Measurements from ENCODE around the gene KRAS. TPM values are rescaled to one million over a fixed set of nuclear protein-coding genes. Genes with fewer than 3 reads are reported as not detected.

The KRAS gene
- total RNA-seq, 1 experiment from 2014 or later: 6.2 TPM

DNA sequence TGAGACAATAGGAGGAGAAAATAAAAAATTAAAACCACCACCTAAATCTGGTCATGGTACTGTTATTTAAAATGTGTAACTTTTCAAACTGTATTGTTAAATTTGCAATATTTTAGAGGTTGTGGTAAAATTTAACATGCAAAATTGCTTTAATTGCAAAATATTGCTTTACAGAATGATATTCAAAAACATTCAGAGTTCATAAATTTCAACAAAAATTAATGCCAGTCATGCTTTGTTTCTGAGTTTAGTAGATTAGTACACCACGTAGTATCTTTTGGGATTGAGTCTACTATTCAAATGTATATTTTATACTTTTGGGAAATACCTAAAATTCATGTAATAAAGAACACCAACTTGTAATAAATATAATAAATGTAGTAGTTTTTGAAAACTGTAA, 37.4 kb downstream of the KRAS start:
- no peak for TF ChIP-seq EZH2phosphoT487 (IDR thresholded peaks at IDR 0.05; ENCODE audit: borderline replicate concordance, low read length)
- TF ChIP-seq, protein P1, sequence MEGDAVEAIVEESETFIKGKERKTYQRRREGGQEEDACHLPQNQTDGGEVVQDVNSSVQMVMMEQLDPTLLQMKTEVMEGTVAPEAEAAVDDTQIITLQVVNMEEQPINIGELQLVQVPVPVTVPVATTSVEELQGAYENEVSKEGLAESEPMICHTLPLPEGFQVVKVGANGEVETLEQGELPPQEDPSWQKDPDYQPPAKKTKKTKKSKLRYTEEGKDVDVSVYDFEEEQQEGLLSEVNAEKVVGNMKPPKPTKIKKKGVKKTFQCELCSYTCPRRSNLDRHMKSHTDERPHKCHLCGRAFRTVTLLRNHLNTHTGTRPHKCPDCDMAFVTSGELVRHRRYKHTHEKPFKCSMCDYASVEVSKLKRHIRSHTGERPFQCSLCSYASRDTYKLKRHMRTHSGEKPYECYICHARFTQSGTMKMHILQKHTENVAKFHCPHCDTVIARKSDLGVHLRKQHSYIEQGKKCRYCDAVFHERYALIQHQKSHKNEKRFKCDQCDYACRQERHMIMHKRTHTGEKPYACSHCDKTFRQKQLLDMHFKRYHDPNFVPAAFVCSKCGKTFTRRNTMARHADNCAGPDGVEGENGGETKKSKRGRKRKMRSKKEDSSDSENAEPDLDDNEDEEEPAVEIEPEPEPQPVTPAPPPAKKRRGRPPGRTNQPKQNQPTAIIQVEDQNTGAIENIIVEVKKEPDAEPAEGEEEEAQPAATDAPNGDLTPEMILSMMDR (conservative IDR thresholded peaks at IDR 0.05; ENCODE audit: low read depth, low read length): no peak
- TF ChIP-seq EZH2 (IDR thresholded peaks at IDR 0.05; ENCODE audit: low read length, unreplicated experiment): no peak
- Histone ChIP-seq H3F3A (ENCODE audit: low read length, unreplicated experiment) (no peaks in the 10 kb centered on the region), H4K20me1 (ENCODE audit: low read length) (no peaks in the 10 kb centered on the region), H3K27me3 (ENCODE audit: low read length) (no peaks in the 10 kb centered on the region), H3K4me3 (ENCODE audit: low read length) (no peak overlapping the region), H3K9me2 (replicated peaks; ENCODE audit: low read length) (no peaks in the 10 kb centered on the region), H3K9ac (ENCODE audit: low read length) (no peak overlapping the region), H3K9me3 (ENCODE audit: low read length) (no peaks in the 10 kb centered on the region), H3K4me2 (ENCODE audit: low read length) (no peak overlapping the region), H3K36me3 (ENCODE audit: low read depth, low read length) (no peaks in the 10 kb centered on the region), H3K27ac (ENCODE audit: low read length) (no peak overlapping the region), H3K4me1 (ENCODE audit: insufficient read depth, low read length) (no peaks in the 10 kb centered on the region), H2AFZ (ENCODE audit: low read length) (no peak overlapping the region), H3K79me2 (ENCODE audit: low read length) (no peaks in the 10 kb centered on the region)
- POLR2A ChIA-PET (ENCODE audit: unreplicated experiment): no interaction called here
- CTCF ChIA-PET: no interaction called here
- intact Hi-C loops (cut with micrococcal nuclease): no loop called here
- no TSS peak for BruUV-seq (replicated peaks)
- DNase-seq: no peak
- no peak for ATAC-seq

DNA sequence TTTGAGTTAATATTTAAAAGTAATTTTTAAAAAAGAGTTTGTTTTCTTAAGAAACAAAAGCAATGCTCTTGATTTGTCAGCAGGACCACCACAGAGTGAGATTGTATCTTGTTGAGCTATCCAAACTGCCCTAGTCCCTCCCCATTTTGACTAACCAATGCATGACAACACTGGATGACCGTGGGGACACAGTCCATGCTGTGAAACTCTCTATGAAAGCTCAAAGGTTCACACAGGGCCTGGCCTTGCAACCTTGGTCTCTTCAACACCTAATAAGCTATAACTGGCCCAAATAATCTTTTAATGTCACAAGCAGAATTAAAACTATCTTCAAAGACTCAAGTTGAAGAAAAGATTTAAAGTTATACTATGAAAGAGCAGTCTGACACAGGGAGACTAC, 42.2 kb downstream of the KRAS start:
- TF ChIP-seq EZH2 (IDR thresholded peaks at IDR 0.05; ENCODE audit: low read length, unreplicated experiment): no peak
- TF ChIP-seq, protein P1 (conservative IDR thresholded peaks at IDR 0.05; ENCODE audit: low read depth, low read length): no peak
- no peak for TF ChIP-seq EZH2phosphoT487 (IDR thresholded peaks at IDR 0.05; ENCODE audit: borderline replicate concordance, low read length)
- CTCF ChIA-PET: no interaction called here

DNA sequence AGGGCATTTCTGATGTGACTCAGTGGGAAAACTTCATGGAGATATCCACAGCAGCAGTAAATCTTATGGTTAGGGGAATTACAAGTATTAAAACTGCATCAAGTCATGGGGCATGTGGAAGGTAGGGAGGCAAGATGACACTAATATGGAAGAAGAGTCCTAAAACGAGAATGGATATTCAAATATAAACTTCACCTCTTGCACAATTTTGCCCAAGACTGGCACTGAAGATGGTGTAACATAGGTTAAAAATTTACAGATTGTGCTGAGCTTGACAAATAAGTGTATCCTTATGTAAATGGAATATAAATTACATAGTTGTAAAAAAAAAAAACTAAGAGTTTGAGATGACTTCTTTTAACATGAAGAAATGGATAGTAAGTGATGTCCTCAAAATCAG, 42.9 kb downstream of the KRAS start:
- DNase-seq (no peak), ATAC-seq (no peak)
- H3K4me2 ChIP-seq (ENCODE audit: low read length): no peak overlapping the region
- no peaks in the 10 kb centered on the region for H3K4me1 ChIP-seq (ENCODE audit: insufficient read depth, low read length)
- H3K4me3 ChIP-seq (ENCODE audit: low read length): no peak overlapping the region
- ChIA-PET CTCF (no interaction called here), POLR2A (ENCODE audit: unreplicated experiment) (no interaction called here)
- H3K9me3 ChIP-seq (ENCODE audit: low read length): no peaks in the 10 kb centered on the region
- no TSS peak for BruUV-seq (replicated peaks)
- no peaks in the 10 kb centered on the region for H3K27me3 ChIP-seq (ENCODE audit: low read length)
- no peaks in the 10 kb centered on the region; the same call in 1 of the 2 replicates for H3K36me3 ChIP-seq (ENCODE audit: low read depth, low read length)
- no peak overlapping the region for H3K27ac ChIP-seq (ENCODE audit: low read length)
- H3F3A ChIP-seq (ENCODE audit: low read length, unreplicated experiment): no peaks in the 10 kb centered on the region
- no peak overlapping the region for H2AFZ ChIP-seq (ENCODE audit: low read length)
- H3K9me2 ChIP-seq (replicated peaks; ENCODE audit: low read length): no peaks in the 10 kb centered on the region
- no peaks in the 10 kb centered on the region for H3K79me2 ChIP-seq (ENCODE audit: low read length)
- TF ChIP-seq EZH2phosphoT487 (IDR thresholded peaks at IDR 0.05; ENCODE audit: borderline replicate concordance, low read length) (no peak), EZH2 (IDR thresholded peaks at IDR 0.05; ENCODE audit: low read length, unreplicated experiment) (no peak)
- TF ChIP-seq, protein P1 (conservative IDR thresholded peaks at IDR 0.05; ENCODE audit: low read depth, low read length): no peak
- intact Hi-C loops (cut with micrococcal nuclease): no loop called here
- H3K9ac ChIP-seq (ENCODE audit: low read length): no peak overlapping the region
- no peaks in the 10 kb centered on the region for H4K20me1 ChIP-seq (ENCODE audit: low read length)

More for the DNA sequence above, 42.2 kb downstream of the KRAS start:
- intact Hi-C loops (cut with micrococcal nuclease): no loop called here
- H3F3A ChIP-seq (ENCODE audit: low read length, unreplicated experiment): no peaks in the 10 kb centered on the region
- no peak overlapping the region for H3K27ac ChIP-seq (ENCODE audit: low read length)
- DNase-seq (no peak), ATAC-seq (no peak)
- POLR2A ChIA-PET (ENCODE audit: unreplicated experiment): no interaction called here
- H2AFZ ChIP-seq (ENCODE audit: low read length): no peak overlapping the region
- no peaks in the 10 kb centered on the region for H3K9me3 ChIP-seq (ENCODE audit: low read length)
- no peaks in the 10 kb centered on the region for H3K4me1 ChIP-seq (ENCODE audit: insufficient read depth, low read length)
- no peaks in the 10 kb centered on the region for H3K79me2 ChIP-seq (ENCODE audit: low read length)
- no peaks in the 10 kb centered on the region for H4K20me1 ChIP-seq (ENCODE audit: low read length)
- H3K4me3 ChIP-seq (ENCODE audit: low read length): no peak overlapping the region
- no peak overlapping the region for H3K4me2 ChIP-seq (ENCODE audit: low read length)
- no peaks in the 10 kb centered on the region; the same call in 1 of the 2 replicates for H3K36me3 ChIP-seq (ENCODE audit: low read depth, low read length)
- H3K9ac ChIP-seq (ENCODE audit: low read length): no peak overlapping the region
- no peaks in the 10 kb centered on the region for H3K27me3 ChIP-seq (ENCODE audit: low read length)
- BruUV-seq (replicated peaks): no TSS peak
- no peaks in the 10 kb centered on the region for H3K9me2 ChIP-seq (replicated peaks; ENCODE audit: low read length)

All from PC-3 (cell line).